Measurements from ENCODE around the gene CMIP. TPM values are rescaled to one million over a fixed set of nuclear protein-coding genes. Genes with fewer than 3 reads are reported as not detected.

Gene CMIP
- total RNA-seq, 1 experiment from 2014 or later = 48.2 TPM

DNA sequence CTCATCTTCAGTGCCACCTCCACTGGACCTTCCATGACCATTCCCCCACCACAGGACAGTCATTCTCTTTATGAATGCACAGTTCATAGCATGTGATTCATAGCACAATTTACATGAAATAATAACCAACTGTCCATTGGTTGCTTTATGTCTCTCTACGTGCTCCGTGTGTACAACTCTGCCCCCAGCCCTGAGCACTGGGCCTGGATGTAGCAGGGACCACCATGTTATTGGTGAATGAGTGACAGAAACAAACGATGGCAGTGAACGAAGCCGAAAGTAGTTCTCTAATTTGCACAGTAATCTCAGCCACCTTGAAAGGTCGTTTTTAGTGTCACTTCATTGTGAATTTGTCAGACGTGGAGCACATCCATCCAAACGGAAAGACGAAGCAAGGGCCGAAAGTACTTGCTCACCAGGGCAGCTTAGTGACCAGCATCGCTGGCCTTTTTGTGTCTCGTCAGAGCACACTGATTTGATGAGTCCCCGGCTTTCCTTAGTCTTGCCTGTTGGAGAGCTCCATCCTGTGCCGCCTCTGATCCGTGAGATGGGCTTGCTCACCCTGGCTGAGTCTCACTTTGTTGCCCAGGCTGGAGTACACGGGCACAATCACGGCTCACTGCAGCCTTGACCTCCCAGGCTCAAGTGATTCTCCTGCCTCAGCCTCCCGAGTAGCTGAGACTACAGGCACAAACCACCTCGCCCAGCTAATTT, 95.3 kb downstream of the CMIP start:
- Histone ChIP-seq H3K9me3 (ENCODE audit: control insufficient read depth, low read depth, low read length) (no peaks in the 10 kb centered on the region), H3K4me1 (ENCODE audit: insufficient read depth, low read length) (peaks cover 3% of the 10 kb centered on the region; the same call in 1 of the 2 replicates), H3K79me1 (ENCODE audit: insufficient read depth, low read depth, low read length, poor library complexity, severe bottlenecking) (peaks cover 5% of the 10 kb centered on the region), H3K4me2 (ENCODE audit: insufficient read depth, insufficient read length, low read length) (no peak overlapping the region), H2BK120ac (ENCODE audit: low read depth, low read length, poor library complexity, severe bottlenecking) (no peak overlapping the region), H4K8ac (replicated peaks; ENCODE audit: insufficient read length, low read depth, low read length) (no peak overlapping the region), H2BK20ac (ENCODE audit: low read depth, low read length, poor library complexity, severe bottlenecking) (no peak overlapping the region), H2BK5ac (ENCODE audit: insufficient read length, low read length) (no peak overlapping the region), H3K23me2 (ENCODE audit: insufficient read length, low read depth, low read length, poor library complexity, severe bottlenecking) (no peaks in the 10 kb centered on the region), H3K14ac (ENCODE audit: insufficient read depth, low read length) (no peak overlapping the region), H4K20me1 (ENCODE audit: control insufficient read depth, insufficient read depth, insufficient read length) (no peaks in the 10 kb centered on the region), H3K56ac (ENCODE audit: insufficient read length, low read depth, low read length) (no peak overlapping the region), H2BK12ac (ENCODE audit: insufficient read length, low read depth, low read length) (no peak overlapping the region), H2BK15ac (ENCODE audit: low read depth, low read length) (no peak overlapping the region), H4K5ac (ENCODE audit: insufficient read length, low read depth, low read length) (no peak overlapping the region), H3K18ac (ENCODE audit: insufficient read length, low read depth, low read length) (no peak overlapping the region), H3K23ac (ENCODE audit: insufficient read length, low read depth, low read length) (no peak overlapping the region), H4K91ac (ENCODE audit: insufficient read length, low read depth, low read length) (no peak overlapping the region), H3K4ac (ENCODE audit: low read depth, low read length) (no peak overlapping the region), H2AK5ac (ENCODE audit: insufficient read length, low read length) (no peak overlapping the region), H3T11ph (ENCODE audit: low read length) (no peak overlapping the region), H3K27me3 (ENCODE audit: insufficient read depth, low read length) (no peaks in the 10 kb centered on the region), H3K79me2 (ENCODE audit: insufficient read depth, low read length) (peaks cover 7% of the 10 kb centered on the region; the same call in 1 of the 2 replicates), H3K9ac (ENCODE audit: extremely low read depth, insufficient read length, low read length) (no peak overlapping the region), H3K27ac (ENCODE audit: insufficient read length, low read depth, low read length) (no peak overlapping the region), H2AFZ (ENCODE audit: low read length) (no peak overlapping the region)
- no CpG with 5 or more reads among the region's 19 CpGs for WGBS (ENCODE audit: extremely low coverage, insufficient read length, low lambda C conversion rate)
- Mint-ChIP-seq H3K4me1 (peaks cover 48 to 52% of the 10 kb centered on the region in 2 experiments), H3K4me3 (no peak overlapping the region), H3K36me3 (ENCODE audit: insufficient read depth in 1 of 3, low read depth in 3 of 3) (no peaks in the 10 kb centered on the region; a peak in 2 of 7 replicates), H3K27ac (peak overlapping the region in 2 of 3 experiments; percentile 6 to 15; a peak in 3 of 7 replicates), H3K9me3 (no peaks in the 10 kb centered on the region), H3K27me3 (ENCODE audit: low read depth) (no peaks in the 10 kb centered on the region)
- TF ChIP-seq, protein P1, sequence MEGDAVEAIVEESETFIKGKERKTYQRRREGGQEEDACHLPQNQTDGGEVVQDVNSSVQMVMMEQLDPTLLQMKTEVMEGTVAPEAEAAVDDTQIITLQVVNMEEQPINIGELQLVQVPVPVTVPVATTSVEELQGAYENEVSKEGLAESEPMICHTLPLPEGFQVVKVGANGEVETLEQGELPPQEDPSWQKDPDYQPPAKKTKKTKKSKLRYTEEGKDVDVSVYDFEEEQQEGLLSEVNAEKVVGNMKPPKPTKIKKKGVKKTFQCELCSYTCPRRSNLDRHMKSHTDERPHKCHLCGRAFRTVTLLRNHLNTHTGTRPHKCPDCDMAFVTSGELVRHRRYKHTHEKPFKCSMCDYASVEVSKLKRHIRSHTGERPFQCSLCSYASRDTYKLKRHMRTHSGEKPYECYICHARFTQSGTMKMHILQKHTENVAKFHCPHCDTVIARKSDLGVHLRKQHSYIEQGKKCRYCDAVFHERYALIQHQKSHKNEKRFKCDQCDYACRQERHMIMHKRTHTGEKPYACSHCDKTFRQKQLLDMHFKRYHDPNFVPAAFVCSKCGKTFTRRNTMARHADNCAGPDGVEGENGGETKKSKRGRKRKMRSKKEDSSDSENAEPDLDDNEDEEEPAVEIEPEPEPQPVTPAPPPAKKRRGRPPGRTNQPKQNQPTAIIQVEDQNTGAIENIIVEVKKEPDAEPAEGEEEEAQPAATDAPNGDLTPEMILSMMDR (conservative IDR thresholded peaks at IDR 0.05) = no peak
- DNase-seq = no peak

Measured in H9 (cell line).